ENCODE measurements around the gene RAI14. TPM values are rescaled to one million over a fixed set of nuclear protein-coding genes. Genes with fewer than 3 reads are reported as not detected.
"Not testable (repeated sequence)": the region's sequence is repeated elsewhere in the genome, so short reads cannot be mapped to it uniquely, and the experiment has no call there.

Gene RAI14
- total RNA-seq, 1 experiment from 2014 or later: 25.5 TPM

DNA sequence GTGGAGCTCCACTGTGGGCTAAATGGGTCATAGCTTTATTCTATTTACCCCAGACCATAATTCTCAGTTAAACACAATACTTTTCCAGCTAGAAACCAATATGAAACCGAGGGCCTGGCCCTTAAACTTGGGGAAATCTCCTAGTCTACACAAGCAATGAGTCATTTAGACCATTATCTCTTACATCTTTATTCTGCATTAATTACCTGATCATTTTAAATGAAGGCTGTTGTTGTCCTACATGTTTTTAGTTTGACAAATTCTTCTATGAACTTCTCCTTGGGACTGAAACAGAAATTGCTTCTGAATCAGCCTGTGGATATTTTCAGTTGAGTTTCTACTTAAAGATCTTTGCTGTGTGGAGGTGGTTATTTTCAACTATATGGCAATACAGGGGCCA is 37.9 kb downstream of the RAI14 start:
- in situ Hi-C loops (cut with HindIII; ENCODE audit: low sequenced_read_pairs): no loop called here
- DNase-seq (ENCODE audit: low spot score): no peak

DNA sequence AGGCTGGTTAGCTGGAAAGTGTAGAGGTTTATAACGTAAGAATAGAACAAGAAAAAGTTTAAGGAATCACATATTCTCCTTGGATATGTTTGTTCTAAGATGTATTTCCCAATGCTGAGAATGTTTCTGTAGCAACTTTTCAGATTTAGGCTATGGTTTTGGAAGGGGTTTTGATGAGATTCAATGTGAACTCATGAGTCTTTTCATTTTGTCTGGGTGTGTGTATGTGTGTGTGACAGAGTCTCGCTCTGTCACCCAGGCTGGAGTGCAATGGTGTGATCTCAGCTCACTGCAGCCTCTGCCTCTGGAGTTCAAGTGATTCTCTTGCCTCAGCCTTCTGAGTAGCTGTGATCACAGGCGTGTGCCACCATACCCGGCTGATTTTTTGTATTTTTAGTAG is 38.6 kb downstream of the RAI14 start:
- in situ Hi-C loops (cut with HindIII; ENCODE audit: low sequenced_read_pairs): no loop called here
- no peak for DNase-seq (ENCODE audit: low spot score)

DNA sequence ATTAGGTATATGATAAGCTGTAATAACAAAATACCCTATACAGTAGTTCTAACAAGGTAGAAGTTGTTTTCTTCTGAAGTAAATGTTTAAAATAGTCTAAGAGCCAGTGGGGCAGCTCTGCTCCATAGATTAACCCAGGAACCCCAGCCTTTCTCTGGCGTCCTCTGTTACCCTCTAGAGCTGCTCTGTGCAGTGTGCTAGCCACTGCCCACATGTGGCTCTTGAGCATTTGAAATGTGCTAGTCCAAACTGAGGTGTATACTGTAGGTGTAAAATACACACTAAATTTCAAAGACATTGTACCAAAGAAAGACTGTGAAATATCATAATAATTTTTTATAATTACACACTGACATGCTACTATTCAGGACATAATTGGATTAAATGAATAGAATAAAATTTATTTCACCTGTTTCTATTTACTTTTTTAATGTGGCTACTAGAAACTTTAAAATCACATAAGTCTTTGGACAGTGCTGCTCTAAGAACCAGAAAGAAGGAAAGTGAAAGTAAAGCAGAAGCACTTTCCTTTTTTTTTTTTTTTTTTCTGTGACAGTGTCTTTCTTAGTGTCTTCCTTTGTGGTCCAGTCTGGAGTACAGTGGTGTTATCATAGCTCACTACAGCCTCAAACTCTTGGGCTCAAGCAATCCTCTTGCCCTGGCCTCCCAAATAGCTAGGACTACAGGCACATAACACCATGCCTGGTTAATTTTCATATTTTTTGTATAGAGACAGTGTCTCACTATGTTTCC is 39.3 kb downstream of the RAI14 start:
- no peak for DNase-seq (ENCODE audit: low spot score)
- in situ Hi-C loops (cut with HindIII; ENCODE audit: low sequenced_read_pairs): no loop called here

- in situ Hi-C loops (cut with HindIII; ENCODE audit: low sequenced_read_pairs): no loop called here
These were observed 41.4 kb downstream of the RAI14 start for GRCh38 chr5:34697308-34698108.

DNA sequence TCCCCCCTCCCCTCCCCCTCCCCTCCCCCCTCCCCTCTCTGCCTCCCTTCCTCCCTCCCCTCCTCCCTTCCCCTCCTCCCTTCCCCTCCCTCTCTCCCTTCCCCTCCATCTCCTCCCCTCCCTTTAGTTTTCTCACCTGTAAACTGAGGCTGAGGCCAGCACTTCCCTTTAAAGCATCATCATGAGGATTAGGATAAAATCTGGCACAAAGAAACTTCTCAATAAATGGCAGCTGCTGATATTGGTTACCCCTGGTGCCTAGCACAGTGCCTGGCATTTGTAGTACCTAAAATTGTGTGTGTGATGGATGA is 41.9 kb downstream of the RAI14 start:
- no peak for DNase-seq (ENCODE audit: low spot score)
- in situ Hi-C loops (cut with HindIII; ENCODE audit: low sequenced_read_pairs): no loop called here

More at GRCh38 chr5:34697308-34698108, 41.4 kb downstream of the RAI14 start:
- DNase-seq (ENCODE audit: low spot score): no peak

- DNase-seq (ENCODE audit: low spot score): no peak
- in situ Hi-C loops (cut with HindIII; ENCODE audit: low sequenced_read_pairs): no loop called here
These were observed 42.6 kb downstream of the RAI14 start for GRCh38 chr5:34698754-34699153.

GRCh38 chr5:34699155-34700077 is 43.3 kb downstream of the RAI14 start:
- no peak for DNase-seq (ENCODE audit: low spot score)
- in situ Hi-C loops (cut with HindIII; ENCODE audit: low sequenced_read_pairs): no loop called here

DNA sequence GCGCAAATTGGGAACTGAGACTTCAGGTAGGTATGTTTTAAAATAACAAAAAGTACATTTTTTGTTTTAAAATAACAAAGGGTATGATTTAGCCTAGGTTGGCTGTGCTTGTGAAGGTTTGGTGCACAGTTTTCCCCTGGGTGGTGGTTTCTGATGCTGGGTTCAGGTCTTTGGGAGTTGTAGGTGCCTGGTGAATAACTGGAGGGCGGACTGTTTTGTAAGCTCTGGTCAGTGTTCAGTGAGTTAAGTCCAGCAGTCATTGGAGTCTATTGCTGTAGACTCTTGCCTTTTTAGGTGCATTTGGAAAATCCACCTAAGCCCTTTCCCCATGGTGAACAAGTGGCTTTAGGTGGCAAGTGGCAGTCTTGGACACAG is 43.9 kb downstream of the RAI14 start:
- no peak for DNase-seq (ENCODE audit: low spot score)
- in situ Hi-C loops (cut with HindIII; ENCODE audit: low sequenced_read_pairs): no loop called here

DNA sequence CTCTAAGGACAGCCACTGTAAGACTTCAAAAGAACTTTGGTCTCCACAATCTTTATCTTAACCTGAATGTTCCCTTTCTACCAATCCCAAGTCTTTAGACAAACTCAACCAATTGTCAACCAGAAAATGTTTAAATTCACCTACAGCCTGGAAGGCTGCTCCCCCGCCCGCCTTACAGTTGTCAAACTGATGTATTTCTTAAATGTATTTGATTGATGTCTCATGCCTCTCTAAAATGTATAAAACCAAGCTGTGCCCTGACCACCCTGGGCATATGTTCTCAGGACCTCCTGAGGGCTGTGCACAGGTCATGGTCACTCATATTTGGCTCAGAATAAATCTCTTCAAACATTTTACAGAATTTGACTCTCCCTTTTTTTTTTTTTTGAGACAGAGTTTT is 45.3 kb downstream of the RAI14 start:
- peak; percentile 2 for DNase-seq (ENCODE audit: low spot score)
- in situ Hi-C loops (cut with HindIII; ENCODE audit: low sequenced_read_pairs): not testable (repeated sequence)

- in situ Hi-C loops (cut with HindIII; ENCODE audit: low sequenced_read_pairs): no loop called here
- no peak for DNase-seq (ENCODE audit: low spot score)
These were observed 47.9 kb downstream of the RAI14 start for GRCh38 chr5:34703767-34704713.

GRCh38 chr5:34706084-34706483 is 50.0 kb downstream of the RAI14 start:
- in situ Hi-C loops (cut with HindIII; ENCODE audit: low sequenced_read_pairs): no loop called here
- DNase-seq (ENCODE audit: low spot score): no peak

- in situ Hi-C loops (cut with HindIII; ENCODE audit: low sequenced_read_pairs): no loop called here
- no peak for DNase-seq (ENCODE audit: low spot score)
These were observed 51.5 kb downstream of the RAI14 start for GRCh38 chr5:34707451-34708107.

DNA sequence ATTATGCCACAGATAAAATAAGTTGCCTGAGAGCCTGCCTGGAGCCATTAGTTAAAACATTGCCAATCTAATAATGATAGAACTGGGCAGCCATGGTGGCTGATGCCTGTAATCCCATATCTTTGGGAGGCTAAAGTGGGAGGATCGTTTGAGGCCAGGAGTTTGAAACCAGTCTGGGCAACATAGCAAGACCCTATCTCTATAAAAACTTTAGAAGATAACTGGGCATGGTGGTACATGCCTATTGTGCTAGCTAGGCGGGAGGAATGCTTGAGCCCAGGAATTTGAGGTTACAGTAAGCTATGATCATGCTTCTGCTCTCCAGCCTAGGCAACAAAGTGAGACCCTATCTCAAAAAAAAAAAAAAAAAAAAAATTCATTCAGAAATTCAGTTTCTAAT is 52.6 kb downstream of the RAI14 start:
- no peak for DNase-seq (ENCODE audit: low spot score)
- in situ Hi-C loops (cut with HindIII; ENCODE audit: low sequenced_read_pairs): no loop called here

- no peak for DNase-seq (ENCODE audit: low spot score)
- in situ Hi-C loops (cut with HindIII; ENCODE audit: low sequenced_read_pairs): no loop called here
These were observed 53.9 kb downstream of the RAI14 start for GRCh38 chr5:34709861-34710673.

- in situ Hi-C loops (cut with HindIII; ENCODE audit: low sequenced_read_pairs): no loop called here
These were observed 56.4 kb downstream of the RAI14 start for GRCh38 chr5:34712565-34712964.

GRCh38 chr5:34715711-34716110 is 59.6 kb downstream of the RAI14 start:
- DNase-seq (ENCODE audit: low spot score): no peak
- in situ Hi-C loops (cut with HindIII; ENCODE audit: low sequenced_read_pairs): no loop called here

More at GRCh38 chr5:34712565-34712964, 56.4 kb downstream of the RAI14 start:
- no peak for DNase-seq (ENCODE audit: low spot score)

DNA sequence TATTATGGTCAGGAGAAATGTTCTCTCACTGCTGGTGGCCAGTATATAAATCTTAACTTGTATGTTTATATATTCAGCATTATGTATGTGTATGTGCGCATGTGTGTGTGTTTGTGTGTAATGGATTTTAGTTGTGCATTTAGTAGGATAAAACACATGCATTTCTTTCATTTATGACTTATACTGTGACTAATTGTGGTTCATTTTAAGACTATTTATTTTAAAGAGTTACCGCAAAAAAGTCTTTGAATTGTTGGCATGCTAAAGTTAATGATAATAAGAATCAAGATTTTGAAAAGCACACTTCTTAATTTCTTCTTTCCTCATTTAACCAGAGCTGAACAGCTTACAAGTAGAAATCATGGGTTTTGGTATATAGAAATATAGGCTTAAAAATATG is 60.9 kb downstream of the RAI14 start:
- DNase-seq (ENCODE audit: low spot score): no peak
- in situ Hi-C loops (cut with HindIII; ENCODE audit: low sequenced_read_pairs): no loop called here
